Measurements from ENCODE around the gene BTG4. TPM values are rescaled to one million over a fixed set of nuclear protein-coding genes. Genes with fewer than 3 reads are reported as not detected.
A peak's percentile ranks its signal among the peaks of the same experiment; 100 is the strongest.

BTG4 gene
- total RNA-seq, 4 donors from 2014 or later, result not detected

GRCh38 chr11:111541254-111542061 lies 29.3 kb upstream of the BTG4 start:
- Histone ChIP-seq H3K9me3 (no peaks in the 10 kb centered on the region), H3K4me3 (peak overlapping the region; percentile 56 to 78 (median 63)), H3K27ac (peak overlapping the region; percentile 38 to 85 (median 68)), H3K27me3 (peaks cover 0 to 3% of the 10 kb centered on the region in 2 donors), H3K4me1 (peaks cover 0 to 27% (median 10%) of the 10 kb centered on the region in 4 donors), H3K36me3 (peaks cover 0 to 23% (median 0%) of the 10 kb centered on the region in 3 donors)
- no peak for DNase-seq (ENCODE audit: low spot score in 2 of 2)
- WGBS, 2 donors, result 11 to 17% methylated on average over 25 to 39 of the region's 41 CpGs
- TF ChIP-seq EP300 (IDR thresholded peaks at IDR 0.05), result no peak
- TF ChIP-seq CTCF (IDR thresholded peaks at IDR 0.05), result no peak
- TF ChIP-seq POLR2A (IDR thresholded peaks at IDR 0.05), result no peak

- peaks cover 0 to 3% of the 10 kb centered on the region in 2 donors for H3K27me3 ChIP-seq
- no peak for DNase-seq (ENCODE audit: low spot score in 2 of 2)
- H3K36me3 ChIP-seq, result peaks cover 0 to 17% (median 0%) of the 10 kb centered on the region in 3 donors
- WGBS, 2 donors, result 0 to 1% methylated on average over 6 to 13 of the region's 22 CpGs
- H3K4me1 ChIP-seq, result peaks cover 0 to 27% (median 10%) of the 10 kb centered on the region in 4 donors
- peak overlapping the region; percentile 56 to 78 (median 63) for H3K4me3 ChIP-seq
- peak overlapping the region; percentile 38 to 85 (median 68) for H3K27ac ChIP-seq
- TF ChIP-seq CTCF (IDR thresholded peaks at IDR 0.05), result no peak
- TF ChIP-seq POLR2A (IDR thresholded peaks at IDR 0.05), result no peak
- TF ChIP-seq EP300 (IDR thresholded peaks at IDR 0.05), result no peak
- no peaks in the 10 kb centered on the region for H3K9me3 ChIP-seq
Measured at GRCh38 chr11:111540937-111541253, 28.7 kb upstream of the BTG4 start.

- Histone ChIP-seq H3K27ac (peak within 1 kb of the TSS; percentile 38 to 85 (median 68)), H3K27me3 (peaks cover 0 to 3% of the 10 kb centered on the region in 2 donors), H3K4me3 (peak within 1 kb of the TSS; percentile 56 to 78 (median 63)), H3K9me3 (no peaks in the 10 kb centered on the region), H3K4me1 (peaks cover 0 to 27% (median 10%) of the 10 kb centered on the region in 4 donors), H3K36me3 (peaks cover 0 to 12% (median 0%) of the 10 kb centered on the region in 3 donors)
- TF ChIP-seq EP300 (IDR thresholded peaks at IDR 0.05) (peak in 1 of 2 donors; percentile 52), POLR2A (IDR thresholded peaks at IDR 0.05) (peak in 1 of 2 donors; percentile 33), CTCF (IDR thresholded peaks at IDR 0.05) (no peak)
- no peak for DNase-seq (ENCODE audit: low spot score in 2 of 2)
- WGBS, 2 donors, result 13 to 18% methylated on average over 34 to 52 of the region's 70 CpGs
Measured at GRCh38 chr11:111540114-111540936, 28.1 kb upstream of the BTG4 start, which contains the start of gene LAYN. Gene LAYN (plus strand): TSS chr11:111540720. CDS start chr11:111540844, 124 bp downstream.

- 85 to 89% methylated on average over 9 of the region's 9 CpGs for WGBS, 2 donors
- Histone ChIP-seq H3K4me1 (peaks cover 0 to 27% (median 10%) of the 10 kb centered on the region in 4 donors), H3K4me3 (peak overlapping the region in 3 of 4 donors; percentile 56 to 78 (median 70)), H3K27ac (peak overlapping the region in 1 of 4 donors; percentile 85), H3K27me3 (peaks cover 0 to 3% of the 10 kb centered on the region in 2 donors), H3K9me3 (no peaks in the 10 kb centered on the region), H3K36me3 (peaks cover 0 to 5% (median 0%) of the 10 kb centered on the region in 3 donors)
- no peak for DNase-seq (ENCODE audit: low spot score in 2 of 2)
- no peak for TF ChIP-seq POLR2A (IDR thresholded peaks at IDR 0.05)
- TF ChIP-seq CTCF (IDR thresholded peaks at IDR 0.05), result no peak
- no peak for TF ChIP-seq EP300 (IDR thresholded peaks at IDR 0.05)
Measured at GRCh38 chr11:111539426-111540113, 27.4 kb upstream of the BTG4 start.
